Stimulated activated naive B cell treated with anti-CD40 and anti-IgM and Interleukin-4, amounts not matched to agents 10 μg/mL and 1 μg/mL and 100 μg/mL, for 72 hours (primary cell): ENCODE measurements around the gene GNA15.

Experiments
- ATAC-seq, 2 donors: fragments of 150-1000 bp; cut with Tn5 transposase; replicated peaks; 2 replicates each; pipeline ENCODE4 v1.10.0; 2021; ENCODE audit warnings: moderate library complexity in 1 of 2
- DNase-seq: peaks from one replicate; pipeline ENCODE4 v3.0.0; 2021
- H3K27ac Mint-ChIP-seq: one replicate; pipeline ENCODE4 v1.8.0; 2022; ENCODE audit warnings: mild to moderate bottlenecking, mixed read lengths
- H3K27me3 Mint-ChIP-seq, 2 donors: one replicate each; pipeline ENCODE4 v1.8.0; 2022; ENCODE audit warnings: mixed read lengths in 2 of 2
- H3K36me3 Mint-ChIP-seq, 2 donors: one replicate each; pipeline ENCODE4 v1.8.0; 2022; ENCODE audit warnings: mixed read lengths in 2 of 2, mild to moderate bottlenecking in 1 of 2
- H3K4me1 Mint-ChIP-seq, 2 donors: one replicate each; pipeline ENCODE4 v1.8.0; 2022; ENCODE audit warnings: mixed read lengths in 2 of 2, mild to moderate bottlenecking in 1 of 2
- H3K4me3 Mint-ChIP-seq, 2 donors: one replicate each; pipeline ENCODE4 v1.8.0; 2022; ENCODE audit warnings: mild to moderate bottlenecking in 2 of 2, mixed read lengths in 2 of 2, moderate library complexity in 1 of 2
- H3K9me3 Mint-ChIP-seq, 2 donors: one replicate each; pipeline ENCODE4 v1.8.0; 2022; ENCODE audit warnings: mixed read lengths in 2 of 2, mild to moderate bottlenecking in 1 of 2

GNA15 gene

DNA sequence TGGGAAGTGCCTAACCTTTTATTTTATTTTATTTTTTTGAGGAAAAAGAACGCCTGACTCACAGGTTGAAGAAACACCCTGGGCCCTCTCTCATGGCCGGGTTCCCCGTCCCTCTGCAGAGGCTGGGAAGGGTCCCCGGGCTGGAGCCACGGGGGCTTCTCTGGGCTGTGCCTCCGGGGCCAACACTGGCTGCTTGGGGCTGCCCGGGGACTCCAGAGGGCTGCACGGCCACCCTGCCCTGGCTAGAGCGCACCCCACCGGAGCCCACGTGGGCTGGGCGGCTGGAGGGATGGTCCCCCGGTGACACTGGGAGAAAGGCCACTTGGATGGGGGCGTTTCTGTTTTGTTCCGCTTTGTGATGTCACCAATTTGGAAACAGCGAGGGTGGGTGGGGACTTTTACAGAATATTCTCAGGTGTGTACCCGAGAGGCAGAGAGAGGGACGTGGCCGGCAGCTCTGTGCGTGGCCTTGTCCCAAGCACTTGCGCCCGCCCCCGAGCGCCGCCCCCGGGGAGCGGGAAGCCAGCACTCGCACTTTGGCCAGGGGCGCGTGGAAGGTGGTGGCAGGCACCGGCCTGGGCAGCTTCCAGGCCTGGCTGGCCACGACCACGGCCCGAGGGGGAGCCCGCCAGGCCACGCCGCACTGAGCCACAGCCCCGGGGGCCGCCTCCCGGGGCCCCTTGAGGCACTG is 13.9 kb upstream of the GNA15 start:
- Mint-ChIP-seq H3K27me3 (peaks cover 5 to 6% of the 10 kb centered on the region in 2 donors), H3K4me1 (peaks cover 14 to 19% of the 10 kb centered on the region in 2 donors), H3K36me3 (peaks cover 10 to 12% of the 10 kb centered on the region in 2 donors), H3K4me3 (no peak overlapping the region), H3K9me3 (no peaks in the 10 kb centered on the region), H3K27ac (no peak overlapping the region)
- ATAC-seq (no peak), DNase-seq (no peak)

- Mint-ChIP-seq H3K4me3 (no peak overlapping the region), H3K4me1 (peaks cover 14 to 19% of the 10 kb centered on the region in 2 donors), H3K27ac (no peak overlapping the region), H3K9me3 (no peaks in the 10 kb centered on the region), H3K36me3 (peaks cover 10 to 12% of the 10 kb centered on the region in 2 donors), H3K27me3 (peaks cover 5 to 6% of the 10 kb centered on the region in 2 donors)
- no peak for ATAC-seq
- DNase-seq, result no peak
These were observed 13.3 kb upstream of the GNA15 start for GRCh38 chr19:3122512-3122870.

- Mint-ChIP-seq H3K4me3 (no peak overlapping the region), H3K4me1 (peaks cover 14 to 19% of the 10 kb centered on the region in 2 donors), H3K36me3 (peaks cover 10 to 12% of the 10 kb centered on the region in 2 donors), H3K9me3 (no peaks in the 10 kb centered on the region), H3K27ac (no peak overlapping the region), H3K27me3 (peaks cover 5 to 6% of the 10 kb centered on the region in 2 donors)
- ATAC-seq (no peak), DNase-seq (no peak)
These were observed 12.6 kb upstream of the GNA15 start for GRCh38 chr19:3123088-3123721.

DNA sequence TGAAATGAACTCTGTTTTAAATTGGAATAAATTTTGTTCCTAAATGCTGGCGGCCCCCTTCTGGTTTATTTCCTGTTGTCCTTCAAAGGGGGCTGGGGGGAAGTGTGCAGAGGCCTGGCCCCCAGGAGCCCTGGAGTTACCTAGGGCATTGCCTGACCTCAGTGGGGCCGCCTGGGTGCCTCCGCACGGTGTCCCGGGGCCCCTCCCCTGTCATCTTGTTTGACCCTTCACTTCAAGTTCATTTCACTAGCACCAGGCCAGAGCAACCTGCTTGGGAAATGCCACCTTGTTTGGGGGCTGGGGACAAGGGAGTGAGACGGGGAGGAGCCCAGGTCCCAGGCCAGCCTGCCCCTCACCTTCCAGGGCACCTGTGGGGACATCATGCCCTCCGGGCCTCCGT is 11.9 kb upstream of the GNA15 start:
- peaks cover 8 to 10% of the 10 kb centered on the region in 2 donors for H3K36me3 Mint-ChIP-seq
- ATAC-seq, result no peak
- DNase-seq, result no peak
- H3K9me3 Mint-ChIP-seq, result no peaks in the 10 kb centered on the region
- peaks cover 14 to 19% of the 10 kb centered on the region in 2 donors for H3K4me1 Mint-ChIP-seq
- H3K27ac Mint-ChIP-seq, result no peak overlapping the region
- peaks cover 5 to 6% of the 10 kb centered on the region in 2 donors for H3K27me3 Mint-ChIP-seq
- H3K4me3 Mint-ChIP-seq, result no peak overlapping the region

DNA sequence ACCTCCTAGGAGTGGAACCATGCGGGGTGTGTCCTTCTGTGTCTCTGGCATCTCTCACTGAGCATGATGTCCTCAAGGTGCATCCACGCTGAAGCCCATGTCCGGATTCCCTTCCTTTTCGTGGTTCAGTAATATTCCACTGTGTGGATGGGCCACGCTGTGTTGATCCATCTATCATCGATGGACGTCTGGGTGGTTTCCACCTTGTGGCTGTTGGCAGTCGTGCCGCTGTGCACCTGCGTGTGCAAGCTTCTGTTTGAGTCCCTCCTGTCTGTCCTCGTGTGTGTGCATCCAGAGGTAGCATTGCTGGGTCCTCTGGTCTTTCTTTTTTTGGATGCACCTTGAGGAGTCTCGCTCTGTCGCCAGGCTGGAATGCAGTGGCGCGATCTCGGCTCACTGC is 11.2 kb upstream of the GNA15 start:
- Mint-ChIP-seq H3K9me3 (no peaks in the 10 kb centered on the region), H3K27me3 (peaks cover 5 to 6% of the 10 kb centered on the region in 2 donors), H3K4me3 (no peak overlapping the region), H3K36me3 (peaks cover 4 to 6% of the 10 kb centered on the region in 2 donors), H3K4me1 (peaks cover 14 to 24% of the 10 kb centered on the region in 2 donors), H3K27ac (peak overlapping the region; percentile 15)
- ATAC-seq, result peak; percentile 24 to 46
- no peak for DNase-seq

- H3K9me3 Mint-ChIP-seq, result no peaks in the 10 kb centered on the region
- H3K27ac Mint-ChIP-seq, result peak overlapping the region; percentile 67
- peaks cover 5 to 6% of the 10 kb centered on the region in 2 donors for H3K27me3 Mint-ChIP-seq
- peaks cover 2 to 4% of the 10 kb centered on the region in 2 donors for H3K36me3 Mint-ChIP-seq
- peak; percentile 80 to 81 for ATAC-seq
- H3K4me3 Mint-ChIP-seq, result no peak overlapping the region
- H3K4me1 Mint-ChIP-seq, result peaks cover 14 to 24% of the 10 kb centered on the region in 2 donors
- peak; percentile 47 for DNase-seq
These were observed 9.8 kb upstream of the GNA15 start for GRCh38 chr19:3125900-3126524.

- Mint-ChIP-seq H3K9me3 (no peaks in the 10 kb centered on the region), H3K27me3 (peaks cover 5 to 6% of the 10 kb centered on the region in 2 donors), H3K4me3 (no peak overlapping the region), H3K36me3 (no peaks in the 10 kb centered on the region), H3K4me1 (peaks cover 28 to 37% of the 10 kb centered on the region in 2 donors), H3K27ac (no peak overlapping the region)
- ATAC-seq (no peak), DNase-seq (no peak)
These were observed 6.7 kb upstream of the GNA15 start for GRCh38 chr19:3129112-3129511.

- H3K36me3 Mint-ChIP-seq, result no peaks in the 10 kb centered on the region
- no peaks in the 10 kb centered on the region for H3K9me3 Mint-ChIP-seq
- DNase-seq, result no peak
- no peak overlapping the region for H3K4me3 Mint-ChIP-seq
- H3K27ac Mint-ChIP-seq, result no peak overlapping the region
- ATAC-seq, result no peak
- H3K4me1 Mint-ChIP-seq, result peaks cover 18 to 26% of the 10 kb centered on the region in 2 donors
- H3K27me3 Mint-ChIP-seq, result no peaks in the 10 kb centered on the region
These were observed 4.7 kb upstream of the GNA15 start for GRCh38 chr19:3131168-3131567.

DNA sequence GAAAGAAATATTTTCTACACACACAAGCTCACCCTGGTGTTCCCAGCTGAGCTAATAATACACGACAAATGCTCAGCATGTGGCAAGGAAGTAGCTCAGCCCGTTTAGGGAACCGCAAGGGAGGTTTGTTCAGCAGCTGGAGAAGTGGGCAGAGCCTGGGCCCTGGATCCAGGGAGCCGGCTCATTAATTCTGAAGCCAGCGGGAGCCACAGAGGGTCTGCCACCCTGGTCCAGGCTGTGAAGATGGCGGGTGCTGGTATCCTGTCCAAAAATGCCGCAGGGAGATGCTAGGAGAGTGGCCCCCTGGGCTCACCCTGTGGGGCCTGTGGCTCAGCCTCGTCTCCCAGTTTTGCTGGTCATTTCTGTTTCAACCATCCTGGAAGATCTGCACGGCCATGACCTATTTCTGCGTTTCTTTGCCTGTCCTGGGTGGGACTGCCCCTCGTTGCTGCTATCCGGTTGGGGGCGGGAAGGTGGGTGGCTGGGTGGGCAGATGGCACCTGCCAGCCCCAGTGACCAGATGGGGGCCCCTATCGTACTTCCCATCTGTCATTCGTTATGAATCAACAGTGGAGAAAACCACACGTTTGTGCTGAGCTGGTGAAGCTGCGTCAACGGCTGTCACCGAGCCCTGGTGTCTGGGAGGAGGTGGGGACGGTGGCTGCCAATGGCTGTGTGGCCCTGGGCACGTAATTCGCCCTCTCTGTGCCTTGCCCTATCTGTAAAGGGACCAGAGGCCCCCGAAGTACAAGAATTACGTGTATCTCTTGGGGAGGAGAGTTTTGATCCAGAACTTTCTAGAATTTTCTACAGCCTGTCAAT is 2.7 kb upstream of the GNA15 start:
- H3K4me1 Mint-ChIP-seq, result peaks cover 18 to 32% of the 10 kb centered on the region in 2 donors
- peak; percentile 95 to 96 for ATAC-seq
- H3K4me3 Mint-ChIP-seq, result peak overlapping the region; percentile 64 to 74
- H3K27ac Mint-ChIP-seq, result peak overlapping the region; percentile 91
- peaks cover 0 to 11% of the 10 kb centered on the region in 2 donors for H3K27me3 Mint-ChIP-seq
- no peaks in the 10 kb centered on the region for H3K36me3 Mint-ChIP-seq
- peak; percentile 78 for DNase-seq
- H3K9me3 Mint-ChIP-seq, result no peaks in the 10 kb centered on the region

- no peak for DNase-seq
- H3K27me3 Mint-ChIP-seq, result peaks cover 0 to 11% of the 10 kb centered on the region in 2 donors
- peak overlapping the region; percentile 64 to 74 for H3K4me3 Mint-ChIP-seq
These were observed 2.1 kb upstream of the GNA15 start for GRCh38 chr19:3133793-3134116.

GRCh38 chr19:3136684-3137055 is 837 bp downstream of the GNA15 start:
- Mint-ChIP-seq H3K4me3 (peak overlapping the region; percentile 57 to 75), H3K9me3 (peaks cover 3 to 7% of the 10 kb centered on the region in 2 donors), H3K4me1 (peaks cover 30 to 45% of the 10 kb centered on the region in 2 donors), H3K27me3 (peaks cover 0 to 11% of the 10 kb centered on the region in 2 donors), H3K36me3 (peaks cover 5 to 6% of the 10 kb centered on the region in 2 donors), H3K27ac (no peak overlapping the region)
- ATAC-seq (no peak), DNase-seq (no peak)

More at GRCh38 chr19:3133793-3134116, 2.1 kb upstream of the GNA15 start:
- Mint-ChIP-seq H3K27ac (peak overlapping the region; percentile 91), H3K4me1 (peaks cover 18 to 32% of the 10 kb centered on the region in 2 donors), H3K9me3 (no peaks in the 10 kb centered on the region), H3K36me3 (no peaks in the 10 kb centered on the region)
- ATAC-seq, result no peak

DNA sequence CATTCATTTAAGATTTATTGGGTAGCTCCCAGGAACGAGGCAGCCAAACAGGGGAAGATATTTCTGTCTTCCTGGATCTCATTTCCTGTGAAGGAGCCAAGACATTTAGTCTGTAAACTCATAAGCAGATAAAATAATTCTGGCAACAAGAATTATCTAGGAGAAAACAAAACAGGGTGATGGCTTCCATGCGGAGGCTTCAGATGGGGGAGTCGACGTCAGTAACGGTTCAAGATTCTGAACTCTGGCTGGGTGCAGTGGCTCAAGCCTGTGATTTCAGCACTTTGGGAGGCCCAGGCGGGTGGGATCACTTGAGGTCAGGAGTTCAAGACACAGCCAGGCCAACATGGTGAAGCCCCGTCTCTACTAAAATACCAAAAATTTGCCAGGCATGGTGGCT is 1.3 kb downstream of the GNA15 start:
- Mint-ChIP-seq H3K4me3 (peak overlapping the region; percentile 41 to 75), H3K27ac (no peak overlapping the region), H3K36me3 (peaks cover 5 to 6% of the 10 kb centered on the region in 2 donors), H3K27me3 (peaks cover 0 to 11% of the 10 kb centered on the region in 2 donors), H3K4me1 (peaks cover 34 to 50% of the 10 kb centered on the region in 2 donors), H3K9me3 (peaks cover 3 to 7% of the 10 kb centered on the region in 2 donors)
- DNase-seq (no peak), ATAC-seq (no peak)

DNA sequence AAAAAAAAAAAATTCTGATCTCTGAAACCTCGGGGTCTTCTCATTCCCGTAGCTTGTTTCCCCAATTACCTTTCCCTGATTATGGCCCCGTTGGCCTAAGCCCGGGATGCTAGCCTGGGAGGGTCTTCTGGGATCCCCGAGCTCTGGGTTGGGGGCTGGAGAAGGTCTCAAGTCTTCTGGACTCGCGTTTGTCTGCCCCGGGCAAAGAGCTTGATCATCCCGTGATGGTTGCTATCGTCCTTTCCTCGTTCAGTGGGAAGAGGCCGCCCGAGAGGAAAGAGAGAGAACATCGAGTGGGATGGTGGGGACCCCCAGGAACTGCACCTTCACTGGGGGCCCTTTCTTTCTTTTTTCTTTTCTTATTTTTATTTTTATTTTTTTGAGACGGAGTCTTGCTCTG is 2.4 kb downstream of the GNA15 start:
- no peak for ATAC-seq
- H3K4me3 Mint-ChIP-seq, result no peak overlapping the region
- no peak overlapping the region for H3K27ac Mint-ChIP-seq
- no peak for DNase-seq
- H3K27me3 Mint-ChIP-seq, result peaks cover 0 to 11% of the 10 kb centered on the region in 2 donors
- H3K36me3 Mint-ChIP-seq, result peaks cover 5 to 6% of the 10 kb centered on the region in 2 donors
- H3K9me3 Mint-ChIP-seq, result peaks cover 3 to 7% of the 10 kb centered on the region in 2 donors
- H3K4me1 Mint-ChIP-seq, result peaks cover 29 to 48% of the 10 kb centered on the region in 2 donors

- Mint-ChIP-seq H3K36me3 (peaks cover 5 to 6% of the 10 kb centered on the region in 2 donors), H3K4me1 (peaks cover 20 to 37% of the 10 kb centered on the region in 2 donors), H3K27ac (peak overlapping the region; percentile 6), H3K27me3 (peaks cover 0 to 11% of the 10 kb centered on the region in 2 donors), H3K4me3 (peak overlapping the region in 1 of 2 donors; percentile 8), H3K9me3 (peaks cover 3 to 7% of the 10 kb centered on the region in 2 donors)
- DNase-seq (peak; percentile 38), ATAC-seq (peak; percentile 74)
These were observed 4.8 kb downstream of the GNA15 start for GRCh38 chr19:3140667-3141038.
